Stomach (tissue), 9 donors: Measurements from ENCODE around the gene FAM89B. TPM values are rescaled to one million over a fixed set of nuclear protein-coding genes. Genes with fewer than 3 reads are reported as not detected.

ENCODE experiments used
- DNase-seq, 2 donors: peaks; one replicate each; pipeline versions ENCODE4 v3.0.0 to v3.0.0-alpha.2; 2013 to 2019
- H3K27ac ChIP-seq, 5 donors: fragments of 200-600 bp in 4 of 5; sonication (generic) in 4 of 5; one replicate each; pipeline ENCODE4 v1.5.1; 2013 to 2019; ENCODE audit warnings: mild to moderate bottlenecking in 1 of 5, moderate library complexity in 1 of 5
- H3K27me3 ChIP-seq, 3 donors: fragments of 200-600 bp; sonication (generic); one replicate each; pipeline ENCODE4 v1.5.1; 2017 to 2019; ENCODE audit warnings: mixed run types in 1 of 3
- H3K36me3 ChIP-seq, 4 donors: fragments of 200-600 bp; sonication (generic); 1 replicate in 3 of 4; 2 replicates in 1 of 4; pipeline ENCODE4 v1.5.1; 2016 to 2019
- H3K4me1 ChIP-seq, 4 donors: fragments of 200-600 bp; sonication (generic); one replicate each; pipeline ENCODE4 v1.5.1; 2016 to 2019
- H3K4me3 ChIP-seq, 4 donors: fragments of 200-600 bp; sonication (generic) in 3 of 4; one replicate each; pipeline ENCODE4 v1.5.1; 2016 to 2019; ENCODE audit warnings: mild to moderate bottlenecking in 1 of 4
- H3K9me3 ChIP-seq, 4 donors: fragments of 200-600 bp; sonication (generic); one replicate each; pipeline ENCODE4 v1.5.1; 2016 to 2019
- CTCF ChIP-seq, 7 experiments: fragments of 450-650 bp in 4 of 7; fragments of 200-600 bp in 3 of 7; sonication (generic) in 3 of 7; IDR thresholded peaks; one replicate each; pipeline ENCODE4 v1.5.1; 2016 to 2019; ENCODE audit warnings: antibody characterized with exemption in 7 of 7, control low read depth in 2 of 7, mild to moderate bottlenecking in 1 of 7
- EP300 ChIP-seq: sonication (generic); formaldehyde crosslinking; IDR thresholded peaks from one replicate; pipeline ENCODE4 v1.6.1; 2017; ENCODE audit warnings: antibody characterized with exemption
- POLR2A ChIP-seq, 4 donors: fragments of 450-650 bp; IDR thresholded peaks; one replicate each; pipeline ENCODE4 v1.6.1; 2016; ENCODE audit warnings: antibody characterized with exemption in 4 of 4, control low read depth in 2 of 4, mild to moderate bottlenecking in 1 of 4, moderate library complexity in 1 of 4
- POLR2AphosphoS5 ChIP-seq, 3 donors: sonication (generic); formaldehyde crosslinking; IDR thresholded peaks; one replicate each; pipeline ENCODE4 v1.6.1; 2016; ENCODE audit warnings: antibody characterized with exemption in 3 of 3
- WGBS, 5 donors: extraction: QIAGEN DNeasy Blood & Tissue Kit in 3 of 5; methylation state at CpG; one replicate each; pipeline versions ENCODE4 v1.1.5 to v1.1.7; 2013 to 2018; 5-methylcytosine and 5-hydroxymethylcytosine counted together
- intact Hi-C: fragments of 100-400 bp; cut with DNase I; formaldehyde crosslinking; loops from one replicate; pipeline ENCODE4 v1.15.1; 2023; ENCODE audit warnings: low total_unique reads
- polyA plus RNA-seq, 3 donors: library from polyadenylated mRNA; stranded (reverse); fragments of 200-250 nt; gene quantifications; one replicate each; pipeline ENCODE4 v1.2.3, GENCODE V29; 2013
- small RNA-seq, 4 donors: library from RNA; depleted of rRNA; stranded (forward); fragments of <200 nt; gene quantifications; one replicate each; pipeline ENCODE3, GENCODE V24; 2016
- total RNA-seq, 5 donors: library from RNA; depleted of rRNA; stranded (reverse); fragments of >200 nt; gene quantifications; one replicate each; pipeline versions ENCODE4 v1.1.0 to v1.2.3, GENCODE V29; 2014 to 2016
- donor health status: healthy with polysubstance abuse.
- donor health status: Bipolar disorder and iron deficiency.
- donor health status: healthy.

Gene FAM89B
- total and polyA plus RNA-seq, 8 donors: 3.9 to 68.2 (median 56.8) TPM

GRCh38 chr11:65620666-65621065 lies 48.3 kb downstream of the FAM89B start:
- no peak overlapping the region for H3K27ac ChIP-seq
- H3K36me3 ChIP-seq: peaks cover 59 to 89% (median 87%) of the 10 kb centered on the region in 4 donors
- DNase-seq: no peak
- H3K9me3 ChIP-seq: no peaks in the 10 kb centered on the region
- intact Hi-C loops: loop anchor here (10.0 kb wide), 1 partner anchor 84 kb away; no protein-coding TSS in a partner anchor
- no peak overlapping the region for H3K4me3 ChIP-seq
- TF ChIP-seq CTCF (IDR thresholded peaks at IDR 0.05): no peak
- TF ChIP-seq EP300: no peak
- no peak for TF ChIP-seq POLR2AphosphoS5 (IDR thresholded peaks at IDR 0.05)
- TF ChIP-seq POLR2A (IDR thresholded peaks at IDR 0.05): no peak
- no peaks in the 10 kb centered on the region for H3K27me3 ChIP-seq
- WGBS, 5 donors: 91 to 93% (median 92%) methylated on average over 15 to 19 of the region's 19 CpGs
- H3K4me1 ChIP-seq: peaks cover 15 to 34% (median 21%) of the 10 kb centered on the region in 4 donors

GRCh38 chr11:65621460-65621859 lies 49.1 kb downstream of the FAM89B start:
- Histone ChIP-seq H3K9me3 (no peaks in the 10 kb centered on the region), H3K27ac (no peak overlapping the region), H3K36me3 (peaks cover 61 to 97% (median 94%) of the 10 kb centered on the region in 4 donors), H3K4me1 (peaks cover 11 to 37% (median 20%) of the 10 kb centered on the region in 4 donors), H3K4me3 (no peak overlapping the region), H3K27me3 (no peaks in the 10 kb centered on the region)
- 93 to 96% (median 93%) methylated on average over 14 of the region's 14 CpGs for WGBS, 5 donors
- DNase-seq: no peak
- intact Hi-C loops: loop anchor here (10.0 kb wide), 1 partner anchor 83 kb away; no protein-coding TSS in a partner anchor
- TF ChIP-seq EP300 (no peak), POLR2AphosphoS5 (IDR thresholded peaks at IDR 0.05) (no peak), CTCF (IDR thresholded peaks at IDR 0.05) (no peak), POLR2A (IDR thresholded peaks at IDR 0.05) (no peak)

DNA sequence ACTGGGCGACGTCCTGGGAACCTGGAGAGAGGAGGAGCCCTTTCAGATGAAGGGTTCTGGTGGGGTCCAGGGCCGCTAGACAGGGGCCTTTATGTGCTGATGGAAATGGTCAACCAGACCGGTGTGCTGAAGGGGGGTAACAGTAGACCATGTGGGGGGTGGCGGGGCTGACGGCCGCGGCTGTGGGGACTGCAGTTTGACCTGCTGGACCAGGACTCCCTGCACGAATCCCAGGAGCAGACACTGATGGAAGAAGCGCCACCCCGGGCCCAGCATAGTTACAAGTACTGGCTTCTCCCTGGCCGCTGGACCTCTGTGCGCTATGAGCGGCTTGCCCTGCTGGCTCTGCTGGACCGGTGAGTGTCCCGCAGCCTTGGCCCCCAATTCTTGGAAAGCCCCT lies 49.7 kb downstream of the FAM89B start:
- intact Hi-C loops: loop anchor here (10.0 kb wide), 1 partner anchor 83 kb away; no protein-coding TSS in a partner anchor
- no peak for DNase-seq
- H3K4me3 ChIP-seq: no peak overlapping the region
- peaks cover 66 to 100% (median 99%) of the 10 kb centered on the region in 4 donors for H3K36me3 ChIP-seq
- TF ChIP-seq CTCF (IDR thresholded peaks at IDR 0.05) (no peak), POLR2A (IDR thresholded peaks at IDR 0.05) (no peak), EP300 (no peak), POLR2AphosphoS5 (IDR thresholded peaks at IDR 0.05) (no peak)
- peaks cover 5 to 31% (median 16%) of the 10 kb centered on the region in 4 donors for H3K4me1 ChIP-seq
- no peaks in the 10 kb centered on the region for H3K27me3 ChIP-seq
- no peak overlapping the region for H3K27ac ChIP-seq
- WGBS, 5 donors: 89 to 96% (median 95%) methylated on average over 13 to 16 of the region's 16 CpGs
- H3K9me3 ChIP-seq: no peaks in the 10 kb centered on the region

DNA sequence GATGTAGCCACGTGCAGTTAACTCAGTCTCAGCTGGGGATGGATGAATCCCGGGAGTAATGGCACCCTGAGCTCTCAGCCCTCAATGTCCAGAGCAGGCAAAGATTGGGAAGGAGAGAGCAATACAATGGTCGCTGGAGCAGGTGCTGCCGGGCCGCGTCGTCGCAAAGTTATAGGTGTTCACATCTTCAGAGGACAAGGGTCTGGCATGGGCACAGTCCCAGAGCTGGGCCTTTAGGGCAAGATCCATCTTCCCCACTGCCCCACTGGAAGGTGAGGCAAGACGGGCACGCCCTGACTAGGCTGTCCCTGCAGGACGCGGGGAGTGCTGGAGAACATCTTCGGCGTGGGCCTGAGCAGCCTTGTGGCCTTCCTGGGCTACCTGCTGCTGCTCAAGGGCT lies 50.8 kb downstream of the FAM89B start:
- Histone ChIP-seq H3K4me1 (peaks cover 0 to 22% (median 6%) of the 10 kb centered on the region in 4 donors), H3K36me3 (peaks cover 70 to 100% (median 99%) of the 10 kb centered on the region in 4 donors), H3K27me3 (no peaks in the 10 kb centered on the region), H3K9me3 (no peaks in the 10 kb centered on the region), H3K4me3 (no peak overlapping the region), H3K27ac (no peak overlapping the region)
- intact Hi-C loops: loop anchor here (10.0 kb wide), 1 partner anchor 82 kb away; no protein-coding TSS in a partner anchor
- no peak for TF ChIP-seq CTCF (IDR thresholded peaks at IDR 0.05)
- no peak for TF ChIP-seq POLR2AphosphoS5 (IDR thresholded peaks at IDR 0.05)
- no peak for TF ChIP-seq EP300
- no peak for TF ChIP-seq POLR2A (IDR thresholded peaks at IDR 0.05)
- no peak for DNase-seq
- 88 to 94% (median 92%) methylated on average over 8 to 14 of the region's 14 CpGs for WGBS, 5 donors

Small RNAs within 50 kb of the gene (small RNA-seq; reads per million reads assigned to genes)
- 0 reads per million in 4 donors for gene AP001362.1

Other genes starting within 250 kb of the FAM89B start
- 10 to 100 TPM; 14.7 to 92.8 (median 35.1) TPM for gene DPF2, start 238.7 kb upstream of the FAM89B start, total RNA-seq
- gene DPF2, start 238.7 kb upstream of the FAM89B start, polyA plus RNA-seq: 10 to 100 TPM; 14.9 to 22.6 (median 19.6) TPM
- 1 to 10 TPM in 1 of 5 donors, not detected in 4; 4.5 TPM for gene TIGD3, start 217.8 kb upstream of the FAM89B start, total RNA-seq
- gene TIGD3, start 217.8 kb upstream of the FAM89B start, polyA plus RNA-seq: under 1 TPM in 2 of 3 donors, not detected in 1; 0.25 to 0.44 TPM
- 100 to 1,000 TPM in 1 of 5 donors, 1 to 10 TPM in 4; 1.2 to 101 (median 2.4) TPM for gene SLC25A45, start 189.9 kb upstream of the FAM89B start, total RNA-seq
- 1 to 10 TPM; 1.9 to 3.8 (median 3.1) TPM for gene SLC25A45, start 189.9 kb upstream of the FAM89B start, polyA plus RNA-seq
- gene FRMD8, start 185.9 kb upstream of the FAM89B start, total RNA-seq: 100 to 1,000 TPM in 3 of 5 donors, 10 to 100 TPM in 1, 1 to 10 TPM in 1; 9.3 to 340 (median 114) TPM
- 10 to 100 TPM; 11.8 to 16.3 (median 13.6) TPM for gene FRMD8, start 185.9 kb upstream of the FAM89B start, polyA plus RNA-seq
- gene NEAT1, start 149.7 kb upstream of the FAM89B start, total RNA-seq: 1,000 to 10,000 TPM in 2 of 5 donors, 100 to 1,000 TPM in 3; 253 to 2,124 (median 789) TPM
- 1,000 to 10,000 TPM in 1 of 3 donors, 100 to 1,000 TPM in 2; 131 to 1,368 (median 157) TPM for gene NEAT1, start 149.7 kb upstream of the FAM89B start, polyA plus RNA-seq
- over 10,000 TPM; 11,517 to 39,496 (median 13,707) TPM for gene MALAT1, start 73.5 kb upstream of the FAM89B start, total RNA-seq
- 100 to 1,000 TPM; 124 to 296 (median 126) TPM for gene MALAT1, start 73.5 kb upstream of the FAM89B start, polyA plus RNA-seq
- gene SCYL1, start 47.5 kb upstream of the FAM89B start, total RNA-seq: 10 to 100 TPM in 4 of 5 donors, 1 to 10 TPM in 1; 3.5 to 89.0 (median 65.2) TPM
- 10 to 100 TPM; 65.8 to 94.8 (median 86.1) TPM for gene SCYL1, start 47.5 kb upstream of the FAM89B start, polyA plus RNA-seq
- 100 to 1,000 TPM in 4 of 5 donors, 10 to 100 TPM in 1; 35.1 to 452 (median 117) TPM for gene LTBP3, start 14.2 kb upstream of the FAM89B start, total RNA-seq
- 10 to 100 TPM; 26.9 to 58.2 (median 28.7) TPM for gene LTBP3, start 14.2 kb upstream of the FAM89B start, polyA plus RNA-seq
- 10 to 100 TPM; 17.7 to 99.1 (median 51.9) TPM for gene ZNRD2, start 2.1 kb upstream of the FAM89B start, total RNA-seq
- 10 to 100 TPM; 49.6 to 56.6 (median 51.8) TPM for gene ZNRD2, start 2.1 kb upstream of the FAM89B start, polyA plus RNA-seq
- 100 to 1,000 TPM in 4 of 5 donors, 10 to 100 TPM in 1; 43.0 to 200 (median 126) TPM for gene EHBP1L1, start 3.5 kb downstream of the FAM89B start, total RNA-seq
- 10 to 100 TPM; 28.0 to 67.6 (median 49.2) TPM for gene EHBP1L1, start 3.5 kb downstream of the FAM89B start, polyA plus RNA-seq
- gene KCNK7, start 23.3 kb downstream of the FAM89B start, total RNA-seq: 1 to 10 TPM in 1 of 5 donors, under 1 TPM in 1, not detected in 3; 0.58 to 2.6 TPM
- gene KCNK7, start 23.3 kb downstream of the FAM89B start, polyA plus RNA-seq: 1 to 10 TPM in 2 of 3 donors, not detected in 1; 3.5 to 5.8 TPM
- 100 to 1,000 TPM in 1 of 5 donors, 10 to 100 TPM in 4; 37.6 to 118 (median 63.6) TPM for gene MAP3K11, start 41.7 kb downstream of the FAM89B start, total RNA-seq
- gene MAP3K11, start 41.7 kb downstream of the FAM89B start, polyA plus RNA-seq: 10 to 100 TPM; 31.0 to 62.9 (median 44.8) TPM
- 10 to 100 TPM in 4 of 5 donors, 1 to 10 TPM in 1; 9.7 to 76.2 (median 40.3) TPM for gene PCNX3, start 43.2 kb downstream of the FAM89B start, total RNA-seq
- gene PCNX3, start 43.2 kb downstream of the FAM89B start, polyA plus RNA-seq: 10 to 100 TPM in 1 of 3 donors, 1 to 10 TPM in 2; 4.6 to 11.0 (median 6.8) TPM
- gene SIPA1, start 65.6 kb downstream of the FAM89B start, total RNA-seq: 10 to 100 TPM; 13.2 to 47.5 (median 33.8) TPM
- 10 to 100 TPM; 59.9 to 80.4 (median 67.6) TPM for gene SIPA1, start 65.6 kb downstream of the FAM89B start, polyA plus RNA-seq
- gene RELA, start 90.4 kb downstream of the FAM89B start, total RNA-seq: 10 to 100 TPM; 27.4 to 68.8 (median 54.0) TPM
- gene RELA, start 90.4 kb downstream of the FAM89B start, polyA plus RNA-seq: 10 to 100 TPM; 37.9 to 56.8 (median 39.2) TPM
- 10 to 100 TPM; 13.3 to 99.1 (median 58.7) TPM for gene KAT5, start 139.7 kb downstream of the FAM89B start, total RNA-seq
- gene KAT5, start 139.7 kb downstream of the FAM89B start, polyA plus RNA-seq: 10 to 100 TPM; 51.5 to 76.8 (median 53.5) TPM
- 100 to 1,000 TPM in 1 of 5 donors, 10 to 100 TPM in 4; 14.1 to 171 (median 49.0) TPM for gene RNASEH2C, start 148.3 kb downstream of the FAM89B start, total RNA-seq
- 10 to 100 TPM; 69.2 to 86.4 (median 83.9) TPM for gene RNASEH2C, start 148.3 kb downstream of the FAM89B start, polyA plus RNA-seq
- gene AP5B1, start 208.4 kb downstream of the FAM89B start, total RNA-seq: 10 to 100 TPM in 4 of 5 donors, 1 to 10 TPM in 1; 7.3 to 44.9 (median 19.6) TPM
- 1 to 10 TPM; 3.6 to 5.1 (median 3.7) TPM for gene AP5B1, start 208.4 kb downstream of the FAM89B start, polyA plus RNA-seq
- 100 to 1,000 TPM in 1 of 5 donors, 10 to 100 TPM in 1, 1 to 10 TPM in 2, not detected in 1; 1.2 to 120 (median 9.9) TPM for gene OVOL1, start 214.5 kb downstream of the FAM89B start, total RNA-seq
- 1 to 10 TPM in 2 of 3 donors, under 1 TPM in 1; 0.92 to 7.8 (median 1.3) TPM for gene OVOL1, start 214.5 kb downstream of the FAM89B start, polyA plus RNA-seq